ACHN (cell line): ENCODE measurements around the gene ALKBH3.

Experiments
- DNase-seq: peaks from one replicate; pipeline ENCODE4 v3.0.0-alpha.2; 2015
- in situ Hi-C: cut with HindIII; loops from 2 replicates; pipeline ENCODE4 v1.10.0; 2017; ENCODE audit warnings: low sequenced_read_pairs, low pct_ligation_motif_present, low pct_unique_long_range_greater_than_20kb

The ALKBH3 gene

DNA sequence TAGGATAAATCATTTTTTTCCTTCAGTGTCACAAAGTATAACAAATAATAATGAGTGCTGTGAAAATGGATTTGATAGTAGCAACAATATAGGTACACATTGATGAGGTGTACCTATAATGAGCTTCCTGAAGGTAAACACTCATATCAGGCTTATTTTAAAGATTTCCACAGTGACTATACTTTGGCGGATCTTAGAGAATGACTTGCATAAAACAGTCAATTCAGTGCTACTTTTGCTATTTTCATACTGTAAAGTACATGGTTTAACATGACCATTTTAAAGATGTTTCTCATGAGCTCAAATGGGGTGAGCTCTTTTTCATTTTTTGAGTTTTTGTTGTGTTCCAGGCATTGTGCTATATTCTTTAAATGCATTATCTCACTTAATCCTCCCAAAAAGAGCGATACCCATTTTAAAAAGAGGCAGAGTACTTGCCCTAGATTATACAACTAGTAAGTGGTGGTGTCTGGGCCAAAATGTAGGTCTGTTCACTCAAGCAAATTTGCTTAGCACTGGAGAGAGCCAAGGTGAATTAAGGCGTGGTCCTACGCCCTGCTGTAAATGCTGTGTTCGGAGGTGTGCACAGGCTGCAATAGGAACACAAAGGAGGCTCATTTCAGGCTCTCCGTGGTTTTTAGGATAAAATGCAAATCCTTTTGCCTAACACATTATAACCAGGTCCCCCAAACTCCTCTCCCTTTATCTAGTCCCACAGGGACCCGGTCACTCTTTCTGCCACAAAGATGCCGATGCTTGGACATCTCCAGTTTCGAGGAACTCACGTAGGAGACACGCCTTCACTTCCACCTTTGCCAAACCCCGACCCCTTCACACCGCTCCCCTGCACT, 617 bp upstream of the ALKBH3 start:
- in situ Hi-C loops, result no loop called here
- DNase-seq, result no peak

GRCh38 chr11:43892851-43893250, 12.2 kb downstream of the ALKBH3 start:
- DNase-seq, result no peak
- in situ Hi-C loops, result no loop called here

- no peak for DNase-seq
- in situ Hi-C loops, result no loop called here
Observed at GRCh38 chr11:43894546-43894945, 13.9 kb downstream of the ALKBH3 start.

- no peak for DNase-seq
- in situ Hi-C loops, result no loop called here
Observed at GRCh38 chr11:43895601-43896000, 15.0 kb downstream of the ALKBH3 start.

GRCh38 chr11:43898574-43898973, 17.9 kb downstream of the ALKBH3 start:
- no peak for DNase-seq
- in situ Hi-C loops, result no loop called here

DNA sequence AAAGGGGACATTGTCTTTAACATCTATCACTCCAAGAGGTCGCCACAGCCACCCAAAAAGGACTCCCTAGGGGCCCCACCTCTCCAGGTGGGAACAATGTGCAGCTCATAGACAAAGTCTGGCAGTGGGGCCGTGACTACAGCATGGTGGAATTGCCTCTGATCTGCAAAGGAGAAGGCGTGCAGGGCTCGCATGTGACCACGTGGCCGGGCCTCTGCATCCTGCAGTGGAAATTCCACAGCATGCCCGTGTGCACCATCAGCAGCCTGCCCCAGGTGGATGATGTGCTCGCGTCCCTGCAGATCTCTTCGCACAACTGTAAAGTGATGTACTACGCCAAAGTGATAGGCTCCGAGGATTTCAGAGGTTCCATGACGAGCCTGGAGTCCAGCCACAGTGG, 18.5 kb downstream of the ALKBH3 start:
- no peak for DNase-seq
- in situ Hi-C loops, result no loop called here

GRCh38 chr11:43901551-43901950, 20.9 kb downstream of the ALKBH3 start:
- DNase-seq, result no peak
- in situ Hi-C loops, result no loop called here

- no peak for DNase-seq
- in situ Hi-C loops, result no loop called here
Observed at GRCh38 chr11:43903078-43903477, 22.4 kb downstream of the ALKBH3 start.

DNA sequence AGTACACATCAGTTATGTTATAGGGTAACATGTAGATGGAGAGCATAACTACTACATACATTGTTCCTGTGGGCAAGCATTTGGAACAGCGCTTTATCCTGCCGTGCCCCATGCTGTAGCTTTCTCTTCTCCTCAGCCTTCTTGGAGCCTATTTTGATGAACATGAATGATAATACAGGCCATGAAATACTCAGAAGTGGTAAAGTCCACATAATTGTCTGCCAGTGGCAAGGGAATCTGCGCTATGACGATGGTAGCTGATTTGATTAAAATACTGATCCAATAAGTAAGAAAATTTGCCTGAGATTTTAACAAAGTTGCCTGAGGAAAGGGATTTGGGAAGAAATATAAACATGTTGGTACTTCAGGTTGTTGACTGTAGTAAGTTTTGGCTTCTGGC, 23.3 kb downstream of the ALKBH3 start:
- no peak for DNase-seq
- in situ Hi-C loops, result no loop called here

- DNase-seq, result no peak
- in situ Hi-C loops, result no loop called here
Observed at GRCh38 chr11:43904742-43905535, 24.3 kb downstream of the ALKBH3 start.

DNA sequence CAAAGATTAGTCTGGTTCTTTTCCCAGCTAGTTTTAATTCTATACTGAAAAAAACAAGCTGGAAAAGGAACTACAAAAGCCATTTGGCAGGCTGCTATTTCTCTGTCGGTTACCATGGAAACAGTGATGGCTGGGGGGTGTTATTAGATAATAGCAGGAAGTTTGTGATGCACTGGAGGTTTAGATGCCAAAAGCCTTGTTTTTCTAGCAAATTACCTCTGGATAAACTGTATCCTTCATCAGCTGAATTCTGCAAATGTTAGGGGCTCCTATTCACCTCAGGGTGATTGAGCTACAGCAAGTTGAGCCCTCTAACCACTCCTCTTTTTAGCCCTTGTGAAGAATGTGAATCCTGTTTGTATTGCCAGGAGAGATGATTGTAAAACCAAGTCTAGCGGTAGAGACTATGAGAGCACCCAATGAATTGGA, 25.2 kb downstream of the ALKBH3 start:
- DNase-seq, result no peak
- in situ Hi-C loops, result no loop called here

- DNase-seq, result no peak
- in situ Hi-C loops, result no loop called here
Observed at GRCh38 chr11:43907028-43907975, 26.7 kb downstream of the ALKBH3 start.

GRCh38 chr11:43908191-43908590, 27.6 kb downstream of the ALKBH3 start:
- in situ Hi-C loops, result no loop called here
- no peak for DNase-seq

DNA sequence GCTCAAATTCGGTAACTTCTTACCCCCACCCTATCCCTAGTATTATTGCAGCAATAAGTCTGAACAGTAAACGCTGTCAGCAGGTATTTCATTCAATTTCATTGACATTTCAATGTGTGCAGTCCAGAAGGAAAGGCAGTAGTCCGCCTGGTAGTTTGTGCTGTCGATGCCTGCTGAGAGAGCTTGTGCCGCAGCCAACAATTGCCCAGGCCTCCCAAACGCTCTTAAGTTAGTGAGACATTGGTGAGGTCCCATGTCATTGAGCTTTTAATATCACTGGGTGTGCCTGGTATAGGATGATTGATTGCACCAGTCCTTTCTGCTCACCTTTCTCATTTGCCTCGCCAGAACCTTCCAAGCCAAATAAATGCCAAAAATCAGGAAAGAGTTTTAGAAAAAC, 28.1 kb downstream of the ALKBH3 start:
- DNase-seq, result no peak
- in situ Hi-C loops, result no loop called here

DNA sequence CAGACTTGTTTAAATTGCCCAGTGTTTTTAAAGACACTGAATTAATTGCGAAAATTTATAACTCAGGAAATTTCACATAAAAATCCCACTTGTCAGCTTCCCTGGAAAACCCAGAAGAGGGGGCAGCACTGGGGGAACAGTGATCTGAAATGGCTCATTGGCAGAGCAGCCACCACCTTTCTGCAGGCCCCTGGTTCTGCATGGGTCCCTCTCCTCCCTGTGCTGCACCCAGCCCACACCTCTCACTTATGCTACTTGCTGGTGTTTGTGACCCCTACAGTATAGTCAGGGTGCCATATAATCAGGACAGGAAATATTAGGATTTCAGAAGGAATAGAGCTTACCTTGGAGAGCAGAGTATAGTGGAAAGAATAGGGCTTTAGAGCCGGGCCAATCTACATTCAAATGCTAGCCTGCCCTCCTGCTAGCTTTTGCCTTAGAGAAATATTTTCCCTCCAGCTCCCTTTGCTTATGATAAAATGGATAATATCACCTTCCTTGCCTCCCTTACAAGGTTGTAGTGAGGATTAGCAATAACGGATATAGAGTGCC, 33.3 kb downstream of the ALKBH3 start:
- in situ Hi-C loops, result no loop called here

DNA sequence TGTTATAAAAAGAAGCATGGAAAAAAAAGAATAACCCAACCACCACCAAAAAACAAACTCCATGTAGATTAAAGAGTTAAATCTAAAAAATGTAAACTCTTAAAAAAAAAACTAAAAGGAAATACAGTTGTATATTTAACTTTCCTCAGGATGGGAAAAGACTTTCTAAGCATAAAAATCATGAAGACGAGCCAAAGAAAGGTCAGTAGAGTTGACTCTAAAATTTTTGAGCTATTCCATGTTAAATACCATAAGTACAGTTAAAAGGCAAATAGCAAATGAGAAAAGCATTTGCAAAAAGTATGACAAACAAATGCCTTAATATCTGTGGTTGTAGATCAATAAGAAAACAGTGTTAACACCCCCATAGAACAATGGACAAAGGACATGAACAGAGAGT, 33.8 kb downstream of the ALKBH3 start:
- DNase-seq, result no peak
- in situ Hi-C loops, result no loop called here

More for the DNA sequence above, 33.3 kb downstream of the ALKBH3 start:
- DNase-seq, result no peak

DNA sequence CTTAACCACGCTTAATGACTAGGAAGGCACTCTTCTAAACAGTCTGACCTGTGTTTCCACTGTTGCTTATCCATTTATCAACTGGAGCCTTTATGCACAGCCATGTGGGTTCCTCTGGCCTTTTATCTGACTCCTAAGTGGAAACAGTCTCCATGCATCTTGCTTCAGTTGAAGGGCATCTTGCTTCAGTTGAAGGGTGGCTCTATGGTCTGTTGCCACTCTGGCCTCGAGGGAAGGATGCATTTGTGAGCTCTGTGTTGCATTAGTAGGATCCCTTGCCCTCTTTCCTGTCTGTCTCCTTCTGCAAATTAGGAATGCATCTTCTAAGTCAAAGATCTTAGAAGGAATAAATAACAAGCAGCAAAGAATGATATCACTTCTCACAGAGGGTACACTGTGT, 36.0 kb downstream of the ALKBH3 start:
- DNase-seq, result no peak
- in situ Hi-C loops, result no loop called here

GRCh38 chr11:43917851-43918250, 37.2 kb downstream of the ALKBH3 start:
- in situ Hi-C loops, result no loop called here
- no peak for DNase-seq
